ENCODE data around the gene AMIGO1. TPM values are rescaled to one million over a fixed set of nuclear protein-coding genes. Genes with fewer than 3 reads are reported as not detected.
A peak's percentile ranks its signal among the peaks of the same experiment; 100 is the strongest.

Gene AMIGO1
- total RNA-seq, 1 donor from 2014 or later = 9.1 TPM

- Histone ChIP-seq H3K36me3 (no peaks in the 10 kb centered on the region), H3K4me3 (no peak overlapping the region), H3K27ac (no peak overlapping the region), H3K4me1 (no peaks in the 10 kb centered on the region), H3K9me3 (no peaks in the 10 kb centered on the region), H3K27me3 (ENCODE audit: low read depth) (no peaks in the 10 kb centered on the region)
- DNase-seq (no peak), ATAC-seq (no peak)
- intact Hi-C loops (cut with DNase I) = no loop called here
- TF ChIP-seq, protein P1, sequence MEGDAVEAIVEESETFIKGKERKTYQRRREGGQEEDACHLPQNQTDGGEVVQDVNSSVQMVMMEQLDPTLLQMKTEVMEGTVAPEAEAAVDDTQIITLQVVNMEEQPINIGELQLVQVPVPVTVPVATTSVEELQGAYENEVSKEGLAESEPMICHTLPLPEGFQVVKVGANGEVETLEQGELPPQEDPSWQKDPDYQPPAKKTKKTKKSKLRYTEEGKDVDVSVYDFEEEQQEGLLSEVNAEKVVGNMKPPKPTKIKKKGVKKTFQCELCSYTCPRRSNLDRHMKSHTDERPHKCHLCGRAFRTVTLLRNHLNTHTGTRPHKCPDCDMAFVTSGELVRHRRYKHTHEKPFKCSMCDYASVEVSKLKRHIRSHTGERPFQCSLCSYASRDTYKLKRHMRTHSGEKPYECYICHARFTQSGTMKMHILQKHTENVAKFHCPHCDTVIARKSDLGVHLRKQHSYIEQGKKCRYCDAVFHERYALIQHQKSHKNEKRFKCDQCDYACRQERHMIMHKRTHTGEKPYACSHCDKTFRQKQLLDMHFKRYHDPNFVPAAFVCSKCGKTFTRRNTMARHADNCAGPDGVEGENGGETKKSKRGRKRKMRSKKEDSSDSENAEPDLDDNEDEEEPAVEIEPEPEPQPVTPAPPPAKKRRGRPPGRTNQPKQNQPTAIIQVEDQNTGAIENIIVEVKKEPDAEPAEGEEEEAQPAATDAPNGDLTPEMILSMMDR (IDR thresholded peaks at IDR 0.05) = no peak
Observed at GRCh38 chr1:109516872-109517271, 7.3 kb upstream of the AMIGO1 start.

GRCh38 chr1:109514846-109515245, 5.3 kb upstream of the AMIGO1 start:
- Histone ChIP-seq H3K4me1 (peaks cover 7% of the 10 kb centered on the region), H3K27me3 (ENCODE audit: low read depth) (no peaks in the 10 kb centered on the region), H3K9me3 (no peaks in the 10 kb centered on the region), H3K27ac (no peak overlapping the region), H3K36me3 (no peaks in the 10 kb centered on the region), H3K4me3 (no peak overlapping the region)
- TF ChIP-seq, protein P1 (IDR thresholded peaks at IDR 0.05) = no peak
- no peak for DNase-seq
- intact Hi-C loops (cut with DNase I) = no loop called here
- no peak for ATAC-seq

DNA sequence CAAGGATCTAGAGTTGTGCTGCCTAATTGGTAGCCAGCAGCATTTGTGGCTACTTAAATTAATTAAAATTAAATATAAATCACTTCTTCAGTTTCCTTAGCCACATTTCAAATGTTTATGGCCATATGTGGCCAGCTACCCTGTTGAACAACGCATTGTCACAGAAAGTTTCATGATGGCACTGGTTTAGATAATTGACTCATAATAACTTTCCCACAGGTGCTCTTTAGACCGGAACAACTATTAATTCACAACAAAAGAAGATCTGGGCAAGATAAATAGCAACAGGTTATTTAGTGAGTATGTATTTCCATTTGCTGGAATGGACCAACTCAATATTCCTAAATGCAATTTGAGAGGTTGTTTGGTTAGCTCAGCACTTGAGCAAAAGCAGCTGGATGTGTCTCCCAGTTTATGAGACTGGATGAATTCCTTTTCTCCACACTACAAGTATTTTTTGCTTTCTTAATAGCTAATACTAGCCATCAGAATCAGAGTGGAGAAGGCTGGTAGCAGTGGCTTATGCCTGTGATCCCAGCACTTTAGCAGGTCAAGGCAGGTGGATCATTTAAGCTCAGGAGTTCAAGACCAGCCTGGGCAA, 3.7 kb upstream of the AMIGO1 start:
- TF ChIP-seq, protein P1 (IDR thresholded peaks at IDR 0.05) = no peak
- H3K27me3 ChIP-seq (ENCODE audit: low read depth) = no peaks in the 10 kb centered on the region
- peaks cover 16% of the 10 kb centered on the region for H3K4me1 ChIP-seq
- no peak overlapping the region for H3K27ac ChIP-seq
- intact Hi-C loops (cut with DNase I) = no loop called here
- ATAC-seq = no peak
- H3K36me3 ChIP-seq = no peaks in the 10 kb centered on the region
- DNase-seq = no peak
- no peaks in the 10 kb centered on the region for H3K9me3 ChIP-seq
- no peak overlapping the region for H3K4me3 ChIP-seq

DNA sequence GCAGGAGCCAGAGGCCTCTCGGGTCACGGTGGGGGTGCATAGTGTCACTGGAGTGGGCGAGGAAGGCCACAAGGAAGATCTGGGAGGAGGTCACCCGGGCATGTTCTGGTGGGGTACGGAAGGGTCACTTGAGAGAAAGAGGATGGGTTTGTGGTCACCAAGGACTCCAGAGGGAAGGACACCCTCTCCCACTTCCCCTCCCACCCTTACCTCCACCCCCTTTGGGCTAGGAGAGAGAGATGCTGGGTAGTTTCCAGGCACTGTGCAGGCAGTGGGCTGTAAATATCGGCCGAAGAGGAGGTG, 703 bp downstream of the AMIGO1 start:
- TF ChIP-seq, protein P1 (IDR thresholded peaks at IDR 0.05) = no peak
- no peaks in the 10 kb centered on the region for H3K27me3 ChIP-seq (ENCODE audit: low read depth)
- no peak overlapping the region for H3K27ac ChIP-seq
- H3K36me3 ChIP-seq = no peaks in the 10 kb centered on the region
- peak overlapping the region; percentile 81 for H3K4me3 ChIP-seq
- intact Hi-C loops (cut with DNase I) = no loop called here
- no peak for ATAC-seq
- no peak for DNase-seq
- H3K9me3 ChIP-seq = no peaks in the 10 kb centered on the region
- peaks cover 16% of the 10 kb centered on the region for H3K4me1 ChIP-seq

GRCh38 chr1:109508001-109508872, 1.3 kb downstream of the AMIGO1 start:
- DNase-seq (no peak), ATAC-seq (no peak)
- TF ChIP-seq, protein P1 (IDR thresholded peaks at IDR 0.05) = no peak
- no peak overlapping the region for H3K27ac ChIP-seq
- no peaks in the 10 kb centered on the region for H3K27me3 ChIP-seq (ENCODE audit: low read depth)
- H3K4me3 ChIP-seq = peak overlapping the region; percentile 81
- H3K36me3 ChIP-seq = no peaks in the 10 kb centered on the region
- peaks cover 16% of the 10 kb centered on the region for H3K4me1 ChIP-seq
- H3K9me3 ChIP-seq = no peaks in the 10 kb centered on the region
- intact Hi-C loops (cut with DNase I) = no loop called here

Measured in lower lobe of right lung (tissue), 2 donors.